RPMI7951 (cell line): ENCODE results near the gene INPP5E. TPM values are rescaled to one million over a fixed set of nuclear protein-coding genes. Genes with fewer than 3 reads are reported as not detected.

Experiments
- DNase-seq: peaks from one replicate; pipeline ENCODE4 v3.0.0-alpha.2; 2012; ENCODE audit warnings: low read depth
- total RNA-seq: library from RNA; depleted of rRNA; stranded (reverse); fragments of >200 nt; shearing (Covaris generic); gene quantifications from 2 replicates; pipeline ENCODE4 v1.2.3, GENCODE V29; 2014; rRNA removed

INPP5E gene
- total RNA-seq, 1 experiment from 2014 or later = 3.4 TPM

DNA sequence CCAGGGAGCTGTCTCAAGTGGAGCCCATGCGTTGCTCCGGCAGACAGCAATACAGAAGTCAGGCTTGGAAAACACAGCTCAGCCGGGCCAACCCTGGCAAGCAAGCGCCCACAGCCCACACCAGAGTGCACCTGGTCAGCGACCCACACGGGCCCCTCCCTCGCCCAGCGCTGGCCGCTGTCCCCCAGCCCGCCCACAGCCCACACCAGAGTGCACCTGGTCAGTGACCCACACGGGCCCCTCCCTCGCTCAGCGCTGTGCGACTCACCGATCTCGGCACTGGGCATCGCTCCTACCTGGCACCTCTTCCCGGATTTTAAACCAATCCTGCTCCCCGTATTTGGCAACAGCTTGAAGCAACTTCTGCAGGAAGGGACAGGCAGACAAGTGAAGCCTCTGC lies 52.4 kb downstream of the INPP5E start:
- DNase-seq = no peak

DNA sequence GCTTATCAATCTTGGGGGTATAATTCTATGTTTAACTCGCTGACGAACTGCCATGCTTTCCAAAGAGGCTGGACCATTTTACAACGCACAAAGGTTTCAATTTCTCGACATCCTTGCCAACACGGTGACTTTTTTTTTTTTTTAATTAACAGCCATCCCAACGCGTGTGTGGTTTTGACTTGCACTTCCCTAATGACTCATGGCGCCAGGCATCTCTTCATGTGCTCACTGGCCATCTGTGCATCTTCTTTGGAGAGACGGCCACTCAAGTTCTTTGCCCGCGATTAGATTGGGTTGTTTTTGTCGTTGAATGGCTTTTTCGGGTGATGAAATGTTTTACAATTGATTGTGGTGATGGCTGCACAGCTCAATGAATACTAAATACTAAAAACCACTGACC lies 53.6 kb downstream of the INPP5E start:
- no peak for DNase-seq

DNA sequence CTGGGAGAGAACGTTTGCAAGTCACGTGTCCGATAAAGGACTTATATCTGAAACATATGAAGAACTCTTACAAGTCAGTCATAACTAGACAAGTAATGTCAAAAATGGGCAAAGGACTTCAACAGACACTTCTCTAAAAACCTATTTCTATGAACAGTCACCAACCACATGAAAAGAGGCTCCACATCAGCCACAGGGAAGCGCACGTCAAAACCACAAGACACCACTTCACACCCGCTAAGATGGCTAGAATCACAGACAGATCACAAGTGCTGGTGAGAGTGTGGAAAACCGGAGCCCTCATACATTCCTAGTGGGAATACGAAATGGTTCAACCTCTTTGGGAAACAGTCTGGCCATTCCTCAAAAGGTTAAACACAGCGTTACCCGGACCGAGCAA lies 54.6 kb downstream of the INPP5E start:
- DNase-seq = no peak

DNA sequence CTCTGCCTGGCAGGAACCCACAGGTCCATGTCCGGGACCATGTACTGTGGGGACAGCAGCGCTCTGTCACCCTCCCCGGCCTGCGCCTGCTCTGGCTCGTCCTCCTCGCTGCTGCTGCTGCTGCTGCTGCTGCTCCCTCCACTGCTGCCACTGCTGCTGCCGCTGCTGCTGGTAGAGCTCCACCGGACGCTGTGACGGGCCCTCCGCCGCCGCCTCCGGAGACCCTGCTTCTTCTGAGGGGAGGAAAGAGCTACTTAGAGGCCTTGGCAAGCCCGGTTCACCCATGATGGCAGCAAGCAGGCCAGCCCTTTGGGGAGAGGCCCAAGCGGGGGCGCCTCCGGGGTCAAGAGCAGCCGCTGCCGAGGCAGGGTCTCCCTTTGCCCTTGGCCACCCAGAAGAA lies 56.2 kb downstream of the INPP5E start:
- no peak for DNase-seq

DNA sequence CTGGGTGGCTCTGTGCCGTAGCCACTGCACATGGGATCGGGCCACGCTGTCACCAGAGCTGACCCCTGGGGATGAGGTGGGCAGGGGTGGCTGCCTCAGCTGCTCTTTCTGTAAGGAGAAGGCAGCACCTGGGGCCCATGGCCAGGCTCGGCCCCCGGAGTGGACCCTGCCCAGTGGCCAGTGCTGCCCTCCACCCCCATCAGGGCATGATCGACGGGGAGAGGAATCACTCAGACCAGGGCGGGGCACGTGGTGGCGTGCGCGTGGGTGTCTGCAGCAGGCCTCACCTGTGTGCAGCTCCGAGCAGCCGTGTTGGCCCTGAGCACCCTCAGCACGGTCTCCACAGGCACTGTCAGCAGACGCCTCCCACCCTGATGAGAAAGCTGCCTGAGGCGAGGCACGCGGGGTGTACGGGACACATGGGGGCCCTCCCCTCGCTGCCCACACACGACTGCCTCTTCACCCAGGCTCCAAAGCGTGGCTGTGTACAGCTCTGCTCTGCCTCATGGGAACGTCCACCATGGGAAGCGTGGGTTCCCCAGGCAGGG lies 57.6 kb downstream of the INPP5E start:
- DNase-seq = no peak

DNA sequence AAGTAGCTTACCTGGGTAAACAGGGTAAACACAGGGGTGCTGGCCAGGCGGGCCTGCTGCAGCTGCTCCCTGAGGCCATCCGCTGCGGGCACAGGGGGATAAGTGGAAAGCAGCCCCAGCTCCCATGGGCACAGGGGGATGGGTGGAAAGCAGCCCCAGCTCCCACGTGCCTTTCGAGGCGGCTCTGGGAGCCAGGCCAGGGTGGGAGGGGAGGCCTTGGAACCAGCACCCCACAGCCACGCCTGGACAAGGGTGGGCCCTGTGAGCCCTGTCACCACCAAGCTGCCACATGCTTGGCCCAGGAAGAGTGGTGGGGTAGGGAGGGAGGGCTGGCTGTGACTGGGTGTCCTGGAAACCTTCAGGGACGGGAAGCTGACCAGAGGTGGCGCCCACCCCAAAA lies 58.3 kb downstream of the INPP5E start:
- no peak for DNase-seq

DNA sequence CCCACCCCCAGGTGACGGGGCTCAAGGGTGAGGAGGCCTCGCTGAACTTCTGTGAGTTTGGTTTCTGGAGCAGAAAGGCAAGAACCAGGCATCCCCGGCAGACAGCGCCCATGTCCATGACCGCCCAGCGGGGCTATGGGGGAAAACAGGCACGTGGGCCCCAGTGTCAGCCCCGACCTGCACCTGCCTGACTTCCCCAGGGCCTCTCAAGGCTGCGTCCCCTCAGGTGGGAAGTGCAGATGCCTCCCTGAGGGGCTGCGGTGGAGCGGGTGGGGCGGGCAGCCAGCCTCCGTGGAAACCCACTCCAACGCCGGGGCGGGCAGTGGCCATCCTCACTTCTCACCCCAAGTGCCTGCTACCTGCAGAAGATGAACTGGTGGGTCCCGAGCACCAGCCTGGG lies 59.3 kb downstream of the INPP5E start:
- DNase-seq = no peak

DNA sequence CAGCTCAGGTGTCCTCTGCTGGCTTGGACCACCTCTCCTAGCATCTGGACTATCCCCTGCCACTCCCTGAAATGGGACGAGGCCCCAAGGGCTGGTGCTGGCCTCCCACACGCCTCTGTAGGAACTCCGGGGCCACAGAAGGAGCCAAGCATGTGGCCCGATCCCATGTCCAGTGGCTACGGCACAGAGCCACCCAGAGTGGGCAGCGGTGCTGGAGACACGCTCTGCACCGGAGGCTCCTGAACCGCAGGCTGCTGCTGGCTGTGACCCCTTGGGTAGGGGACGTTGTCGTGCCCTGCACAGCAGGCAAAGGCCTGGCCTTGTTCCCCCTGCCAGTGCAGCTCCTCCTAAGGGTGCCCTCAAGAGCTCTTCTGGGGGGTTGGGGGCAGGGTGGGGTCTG lies 59.8 kb downstream of the INPP5E start:
- DNase-seq = no peak

DNA sequence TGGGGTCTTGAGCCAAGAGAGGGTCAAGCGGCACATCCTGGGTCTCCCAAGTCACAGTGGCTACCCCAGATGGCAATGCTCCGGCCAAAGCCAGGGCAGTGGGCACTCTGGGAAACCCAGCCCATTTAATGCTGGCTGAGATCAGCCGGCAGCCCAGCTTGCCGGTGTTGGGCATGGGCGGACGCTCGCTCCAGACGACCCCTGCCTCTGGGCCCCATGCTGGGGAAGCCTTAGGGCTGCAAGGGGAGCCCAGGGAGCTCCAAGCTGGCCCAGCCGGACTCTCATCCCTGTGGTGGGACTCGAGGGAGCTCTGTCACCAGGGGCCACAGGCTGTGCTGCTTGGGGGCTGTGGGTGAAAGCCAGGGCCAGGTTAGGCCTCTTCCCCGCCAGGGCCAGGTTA lies 60.2 kb downstream of the INPP5E start:
- DNase-seq = no peak

DNA sequence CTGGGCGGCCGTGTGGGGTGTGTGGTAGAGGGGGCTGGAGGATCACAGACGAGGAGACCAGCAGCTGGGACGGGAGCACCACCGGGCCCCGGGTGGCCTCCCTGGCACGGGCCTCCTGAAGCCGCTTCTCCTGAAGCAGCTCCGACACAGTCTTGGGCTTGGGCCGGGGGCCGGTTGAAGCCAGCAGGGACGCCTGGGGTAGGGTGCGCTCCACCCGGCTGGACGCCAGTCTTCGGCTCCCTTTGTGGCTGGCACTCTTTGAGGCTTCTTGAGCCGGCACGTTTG lies 60.7 kb downstream of the INPP5E start:
- no peak for DNase-seq

Other genes starting within 250 kb of the INPP5E start
- not detected in 2 replicates for gene LHX3, start 234.7 kb downstream of the INPP5E start, total RNA-seq
- gene QSOX2, start 194.0 kb downstream of the INPP5E start, total RNA-seq = 9.1 and 9.9 TPM in 2 replicates
- gene CCDC187, start 135.8 kb downstream of the INPP5E start, total RNA-seq = not detected in 2 replicates
- 6.3 and 6.6 TPM in 2 replicates for gene GPSM1, start 112.3 kb downstream of the INPP5E start, total RNA-seq
- gene DNLZ, start 76.1 kb downstream of the INPP5E start, total RNA-seq = 15.3 and 17.1 TPM in 2 replicates
- gene CARD9, start 66.2 kb downstream of the INPP5E start, total RNA-seq = 0.68 TPM in 1 of 2 replicates, not detected in the other
- gene SNAPC4, start 39.7 kb downstream of the INPP5E start, total RNA-seq = 4.6 and 4.9 TPM in 2 replicates
- 20.9 and 32.3 TPM in 2 replicates for gene ENTR1, start 29.2 kb downstream of the INPP5E start, total RNA-seq
- 23.6 and 29.9 TPM in 2 replicates for gene PMPCA, start 29.2 kb downstream of the INPP5E start, total RNA-seq
- 14.5 and 14.8 TPM in 2 replicates for gene SEC16A, start 43.2 kb upstream of the INPP5E start, total RNA-seq
- 1.8 and 2.0 TPM in 2 replicates for gene NOTCH1, start 106.2 kb upstream of the INPP5E start, total RNA-seq
- 1.6 and 4.1 TPM in 2 replicates for gene EGFL7, start 223.1 kb upstream of the INPP5E start, total RNA-seq
- gene AGPAT2, start 247.6 kb upstream of the INPP5E start, total RNA-seq = 20.4 and 34.7 TPM in 2 replicates